SU-DHL-6 (cell line): ENCODE data around the gene SCAMP5.

Experiments used
- H2AFZ ChIP-seq: fragments of 200-600 bp; sonication (generic); 2 replicates; pipeline ENCODE4 v1.6.1; 2014; ENCODE audit warnings: low read depth, mild to moderate bottlenecking, moderate library complexity, mixed read lengths, antibody characterized with exemption, low read length; ENCODE audit not compliant: severe bottlenecking
- H3F3A ChIP-seq: fragments of 200-600 bp; shearing (Covaris generic); 2 replicates; pipeline ENCODE4 v1.6.0; 2016; ENCODE audit warnings: antibody characterized with exemption, mild to moderate bottlenecking; ENCODE audit not compliant: insufficient read depth
- H3K27ac ChIP-seq: fragments of 200-600 bp; sonication (generic); 2 replicates; pipeline ENCODE4 v1.5.1; 2016; ENCODE audit warnings: low read depth, mild to moderate bottlenecking, low read length, moderate library complexity, mixed read lengths
- H3K27me3 ChIP-seq: fragments of 200-600 bp; sonication (generic), shearing (Covaris generic); 2 replicates; pipeline ENCODE4 v1.6.0; 2014; ENCODE audit warnings: mild to moderate bottlenecking, low read length
- H3K36me3 ChIP-seq: fragments of 200-600 bp; sonication (generic); 2 replicates; pipeline ENCODE4 v1.6.1; 2014; ENCODE audit warnings: mild to moderate bottlenecking, low read length, mixed read lengths
- H3K4me2 ChIP-seq: fragments of 300-600, 200-600 bp; shearing (Covaris generic), sonication (generic); 2 replicates; pipeline ENCODE4 v1.6.0; 2014; ENCODE audit warnings: low read length, low read depth, mild to moderate bottlenecking; ENCODE audit not compliant: poor library complexity, severe bottlenecking
- H3K4me3 ChIP-seq: fragments of 200-600 bp; sonication (generic); 2 replicates; pipeline ENCODE4 v1.5.1; 2014; ENCODE audit warnings: antibody characterized with exemption, low read length, mild to moderate bottlenecking, mixed read lengths; ENCODE audit not compliant: insufficient read depth, poor library complexity, severe bottlenecking
- H3K79me2 ChIP-seq: fragments of 200-600 bp; sonication (generic); 2 replicates; pipeline ENCODE4 v1.6.1; 2014; ENCODE audit warnings: mild to moderate bottlenecking, low read length, moderate library complexity; ENCODE audit not compliant: insufficient read depth
- H3K9ac ChIP-seq: fragments of 200-600 bp; sonication (generic); 2 replicates; pipeline ENCODE4 v1.7.0; 2014; ENCODE audit warnings: mild to moderate bottlenecking, low read length
- H3K9me2 ChIP-seq: fragments of 200-600 bp; sonication (generic); replicated peaks from 2 replicates; pipeline ENCODE4 v1.6.1; 2014; ENCODE audit warnings: low read length; ENCODE audit not compliant: insufficient read depth
- H3K9me3 ChIP-seq: fragments of 200-600 bp; sonication (generic); 2 replicates; pipeline ENCODE4 v1.6.1; 2014; ENCODE audit warnings: low read length, mixed read lengths; ENCODE audit not compliant: insufficient read depth
- H4K20me1 ChIP-seq: fragments of 200-600 bp; sonication (generic); 2 replicates; pipeline ENCODE4 v1.6.1; 2014; ENCODE audit warnings: low read depth, mild to moderate bottlenecking, antibody characterized with exemption, low read length, moderate library complexity, mixed read lengths
- EZH2phosphoT487 ChIP-seq: fragments of 200-600 bp; sonication (generic), shearing (Covaris generic); conservative IDR thresholded peaks from 2 replicates; pipeline ENCODE4 v1.6.1; 2018; ENCODE audit warnings: mild to moderate bottlenecking, antibody characterized with exemption, low read length, moderate library complexity, mixed read lengths
- TF ChIP-seq, protein P1 (sequence below): fragments of 200-600 bp; sonication (generic); IDR thresholded peaks from one replicate; pipeline ENCODE4 v1.5.1; 2017; ENCODE audit warnings: antibody characterized with exemption, mild to moderate bottlenecking, low read length, moderate library complexity; ENCODE audit not compliant: insufficient read depth, poor library complexity, severe bottlenecking

SCAMP5 gene

GRCh38 chr15:75061272-75061671 is 65.9 kb downstream of the SCAMP5 start:
- Histone ChIP-seq H3K9ac (no peak overlapping the region), H3K4me2 (no peak overlapping the region)
- no peak for TF ChIP-seq EZH2phosphoT487
- TF ChIP-seq, protein P1, sequence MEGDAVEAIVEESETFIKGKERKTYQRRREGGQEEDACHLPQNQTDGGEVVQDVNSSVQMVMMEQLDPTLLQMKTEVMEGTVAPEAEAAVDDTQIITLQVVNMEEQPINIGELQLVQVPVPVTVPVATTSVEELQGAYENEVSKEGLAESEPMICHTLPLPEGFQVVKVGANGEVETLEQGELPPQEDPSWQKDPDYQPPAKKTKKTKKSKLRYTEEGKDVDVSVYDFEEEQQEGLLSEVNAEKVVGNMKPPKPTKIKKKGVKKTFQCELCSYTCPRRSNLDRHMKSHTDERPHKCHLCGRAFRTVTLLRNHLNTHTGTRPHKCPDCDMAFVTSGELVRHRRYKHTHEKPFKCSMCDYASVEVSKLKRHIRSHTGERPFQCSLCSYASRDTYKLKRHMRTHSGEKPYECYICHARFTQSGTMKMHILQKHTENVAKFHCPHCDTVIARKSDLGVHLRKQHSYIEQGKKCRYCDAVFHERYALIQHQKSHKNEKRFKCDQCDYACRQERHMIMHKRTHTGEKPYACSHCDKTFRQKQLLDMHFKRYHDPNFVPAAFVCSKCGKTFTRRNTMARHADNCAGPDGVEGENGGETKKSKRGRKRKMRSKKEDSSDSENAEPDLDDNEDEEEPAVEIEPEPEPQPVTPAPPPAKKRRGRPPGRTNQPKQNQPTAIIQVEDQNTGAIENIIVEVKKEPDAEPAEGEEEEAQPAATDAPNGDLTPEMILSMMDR = no peak

DNA sequence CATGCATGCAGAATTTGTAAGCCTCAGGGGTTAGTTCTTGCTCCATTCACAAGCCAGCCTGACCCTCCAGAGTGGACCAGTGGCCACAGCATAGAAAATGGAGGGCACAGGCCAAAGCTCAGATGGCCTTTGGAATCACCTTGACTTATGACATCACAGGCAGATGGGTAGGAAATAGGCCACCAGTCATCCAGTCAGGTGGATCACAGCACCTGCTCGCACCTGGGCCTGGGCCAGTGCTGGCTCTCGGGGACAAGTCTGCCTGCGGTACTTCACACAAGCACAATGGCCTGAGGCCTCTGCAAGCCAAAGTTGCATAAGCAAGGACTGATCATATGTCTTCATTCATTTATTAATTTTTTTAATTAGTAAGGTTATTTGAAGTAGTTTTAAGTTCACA is 67.3 kb downstream of the SCAMP5 start:
- H2AFZ ChIP-seq = no peak overlapping the region
- H3K9me3 ChIP-seq = no peaks in the 10 kb centered on the region
- no peak overlapping the region for H3K4me3 ChIP-seq
- no peaks in the 10 kb centered on the region for H4K20me1 ChIP-seq
- no peak overlapping the region for H3K4me2 ChIP-seq
- no peaks in the 10 kb centered on the region for H3K36me3 ChIP-seq
- no peaks in the 10 kb centered on the region for H3K9me2 ChIP-seq
- no peaks in the 10 kb centered on the region for H3K79me2 ChIP-seq
- no peak overlapping the region for H3K27ac ChIP-seq
- no peak overlapping the region for H3K9ac ChIP-seq
- TF ChIP-seq, protein P1 = no peak
- no peak for TF ChIP-seq EZH2phosphoT487
- no peaks in the 10 kb centered on the region for H3K27me3 ChIP-seq
- no peaks in the 10 kb centered on the region for H3F3A ChIP-seq

More at GRCh38 chr15:75061272-75061671, 65.9 kb downstream of the SCAMP5 start:
- no peaks in the 10 kb centered on the region for H3K36me3 ChIP-seq
- H3F3A ChIP-seq = no peaks in the 10 kb centered on the region
- no peaks in the 10 kb centered on the region for H3K79me2 ChIP-seq
- no peak overlapping the region for H3K4me3 ChIP-seq
- no peak overlapping the region for H2AFZ ChIP-seq
- H3K27ac ChIP-seq = no peak overlapping the region
- no peaks in the 10 kb centered on the region for H3K9me2 ChIP-seq
- H3K9me3 ChIP-seq = no peaks in the 10 kb centered on the region
- no peaks in the 10 kb centered on the region for H3K27me3 ChIP-seq
- no peaks in the 10 kb centered on the region for H4K20me1 ChIP-seq

DNA sequence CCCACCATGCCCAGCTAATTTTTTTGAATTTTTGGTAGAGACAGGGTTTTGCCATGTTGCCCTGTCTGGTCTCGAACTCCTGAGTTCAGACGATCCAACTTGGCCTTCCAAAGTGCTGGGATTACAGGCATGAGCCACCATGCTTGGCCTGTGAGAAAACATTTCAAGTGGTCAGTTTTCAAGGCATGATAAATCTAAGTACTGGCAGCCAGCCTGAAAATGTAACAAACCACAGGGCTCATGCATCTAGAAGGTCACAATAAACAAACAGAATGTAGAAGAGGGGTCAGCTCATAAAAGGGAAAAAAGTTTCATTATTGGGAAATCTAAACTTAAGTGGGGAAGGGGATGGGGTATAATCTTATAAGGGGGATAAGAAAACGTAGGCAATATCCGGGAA is 68.0 kb downstream of the SCAMP5 start:
- Histone ChIP-seq H3K4me2 (no peak overlapping the region), H4K20me1 (no peaks in the 10 kb centered on the region), H3F3A (no peaks in the 10 kb centered on the region), H3K9me2 (no peaks in the 10 kb centered on the region), H3K4me3 (no peak overlapping the region), H3K79me2 (no peaks in the 10 kb centered on the region), H2AFZ (no peak overlapping the region), H3K9me3 (no peaks in the 10 kb centered on the region), H3K36me3 (no peaks in the 10 kb centered on the region), H3K9ac (no peak overlapping the region), H3K27me3 (no peaks in the 10 kb centered on the region), H3K27ac (no peak overlapping the region)
- TF ChIP-seq EZH2phosphoT487 = no peak
- TF ChIP-seq, protein P1 = no peak

DNA sequence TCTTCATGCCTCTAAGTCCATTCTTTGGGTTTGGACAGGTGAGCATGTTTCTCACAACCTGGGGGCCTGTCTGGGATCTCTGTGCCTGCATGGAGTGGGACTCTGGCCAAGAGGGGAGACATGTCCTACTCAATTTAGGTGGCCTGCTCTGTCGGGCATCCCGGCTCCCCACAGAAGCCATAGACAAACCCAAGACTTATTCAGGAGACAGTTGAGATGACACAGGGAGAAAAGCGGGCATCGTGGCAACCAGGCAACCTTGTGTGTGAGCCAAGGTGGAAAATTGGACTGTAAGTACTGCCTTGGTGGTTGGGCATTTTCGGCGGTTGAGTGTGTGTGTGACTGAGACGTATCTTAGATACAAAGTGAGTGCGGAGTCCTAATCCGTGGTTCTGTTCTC is 68.5 kb downstream of the SCAMP5 start:
- no peaks in the 10 kb centered on the region for H3K9me3 ChIP-seq
- no peak for TF ChIP-seq EZH2phosphoT487
- TF ChIP-seq, protein P1 = no peak
- H3K4me3 ChIP-seq = no peak overlapping the region
- no peak overlapping the region for H2AFZ ChIP-seq
- no peaks in the 10 kb centered on the region for H3K27me3 ChIP-seq
- no peaks in the 10 kb centered on the region for H3K36me3 ChIP-seq
- H3K4me2 ChIP-seq = no peak overlapping the region
- no peak overlapping the region for H3K9ac ChIP-seq
- H3K9me2 ChIP-seq = no peaks in the 10 kb centered on the region
- H3K27ac ChIP-seq = no peak overlapping the region
- H4K20me1 ChIP-seq = no peaks in the 10 kb centered on the region
- no peaks in the 10 kb centered on the region for H3F3A ChIP-seq
- H3K79me2 ChIP-seq = no peaks in the 10 kb centered on the region
